HEK293T (cell line): ENCODE measurements around the gene GSTO1.

Experiments used
- ARNT ChIP-seq: fragments of 450-650 bp; IDR thresholded peaks from 2 replicates; pipeline ENCODE4 v1.6.1; 2017; ENCODE audit warnings: mild to moderate bottlenecking
- BHLHE40 ChIP-seq: fragments of 450-650 bp; IDR thresholded peaks from 2 replicates; pipeline ENCODE4 v1.6.1; 2016; ENCODE audit warnings: mild to moderate bottlenecking, moderate library complexity, borderline replicate concordance
- ELF4 ChIP-seq: fragments of 450-650 bp; IDR thresholded peaks from 2 replicates; pipeline ENCODE4 v1.6.1; 2017; ENCODE audit warnings: antibody characterized with exemption
- FOXM1 ChIP-seq: fragments of 450-650 bp; IDR thresholded peaks from 2 replicates; pipeline ENCODE4 v1.6.1; 2017; ENCODE audit warnings: mild to moderate bottlenecking, borderline replicate concordance
- HDGF ChIP-seq: fragments of 450-650 bp; IDR thresholded peaks from 2 replicates; pipeline ENCODE4 v1.6.1; 2017; ENCODE audit warnings: antibody characterized with exemption, borderline replicate concordance
- LEF1 ChIP-seq: fragments of 450-650 bp; IDR thresholded peaks from 2 replicates; pipeline ENCODE4 v1.6.1; 2017; ENCODE audit warnings: mild to moderate bottlenecking, borderline replicate concordance
- PKNOX1 ChIP-seq: fragments of 450-650 bp; IDR thresholded peaks from 2 replicates; pipeline ENCODE4 v1.6.1; 2016
- SUZ12 ChIP-seq: fragments of 450-650 bp; IDR thresholded peaks from 2 replicates; pipeline ENCODE4 v1.6.1; 2016; ENCODE audit warnings: mild to moderate bottlenecking
- TARDBP ChIP-seq: fragments of 450-650 bp; IDR thresholded peaks from 2 replicates; pipeline ENCODE4 v1.6.1; 2016

- TF ChIP-seq LEF1 = no peak
- no peak for TF ChIP-seq PKNOX1
- TF ChIP-seq FOXM1 = no peak
- no peak for TF ChIP-seq ELF4
- TF ChIP-seq TARDBP = no peak
- TF ChIP-seq ARNT = no peak
- TF ChIP-seq HDGF = no peak
- TF ChIP-seq BHLHE40 = peak; percentile 49; the same call in 1 of the 2 replicates
- TF ChIP-seq SUZ12 = no peak
Measured at GRCh38 chr10:104274762-104275721, 20.4 kb downstream of the GSTO1 start.
